HepG2 (cell line): ENCODE measurements around the gene VMO1. TPM values are rescaled to one million over a fixed set of nuclear protein-coding genes. Genes with fewer than 3 reads are reported as not detected.

Experiments
- ARHGAP35 ChIP-seq: sonication (generic); formaldehyde crosslinking; IDR thresholded peaks from 2 replicates; pipeline ENCODE4 v1.9.0; 2022; ENCODE audit warnings: mild to moderate bottlenecking, inconsistent platforms, moderate library complexity, missing genetic modification reagents, borderline replicate concordance
- ARNTL ChIP-seq: sonication (generic); formaldehyde crosslinking; IDR thresholded peaks from 2 replicates; pipeline ENCODE4 v1.4.0; 2020; ENCODE audit warnings: mild to moderate bottlenecking, missing genetic modification reagents
- CBX1 ChIP-seq: IDR thresholded peaks from one replicate; pipeline ENCODE4 v1.6.1; 2016; ENCODE audit warnings: antibody characterized with exemption, low read depth
- EEA1 ChIP-seq: sonication (generic); formaldehyde crosslinking; IDR thresholded peaks from 2 replicates; pipeline ENCODE4 v1.5.1; 2020; ENCODE audit warnings: mild to moderate bottlenecking, missing genetic modification reagents, borderline replicate concordance
- HOXA5 ChIP-seq: sonication (generic); formaldehyde crosslinking; IDR thresholded peaks from 2 replicates; pipeline ENCODE4 v1.4.0; 2020; ENCODE audit warnings: missing genetic modification reagents
- MED1 ChIP-seq: sonication (generic); formaldehyde crosslinking; IDR thresholded peaks from 2 replicates; pipeline ENCODE4 v1.4.0; 2020; ENCODE audit warnings: missing genetic modification reagents
- MXI1 ChIP-seq: IDR thresholded peaks from 3 replicates; pipeline ENCODE4 v1.6.1; 2012; ENCODE audit warnings: low read depth, low read length, inconsistent platforms, borderline replicate concordance
- POLR2G ChIP-seq: fragments of 200-400 bp; formaldehyde crosslinking; IDR thresholded peaks from 2 replicates; pipeline ENCODE4 v1.6.1; 2018; ENCODE audit warnings: mild to moderate bottlenecking, low read depth, low read length, moderate library complexity
- RNF219 ChIP-seq: sonication (generic); formaldehyde crosslinking; IDR thresholded peaks from 2 replicates; pipeline ENCODE4 v1.5.0; 2020; ENCODE audit warnings: mild to moderate bottlenecking, missing genetic modification reagents
- SIX1 ChIP-seq: sonication (generic); formaldehyde crosslinking; IDR thresholded peaks from 2 replicates; pipeline ENCODE4 v1.4.0; 2020; ENCODE audit warnings: missing genetic modification reagents, borderline replicate concordance
- STAT5B ChIP-seq: sonication (generic); formaldehyde crosslinking; IDR thresholded peaks from 2 replicates; pipeline ENCODE4 v1.4.0; 2020; ENCODE audit warnings: missing genetic modification reagents
- ZBTB14 ChIP-seq: sonication (generic); formaldehyde crosslinking; IDR thresholded peaks from 2 replicates; pipeline ENCODE4 v1.4.0; 2020; ENCODE audit warnings: missing genetic modification reagents
- ZEB1 ChIP-seq: IDR thresholded peaks from 2 replicates; pipeline ENCODE4 v1.6.1; 2012; ENCODE audit warnings: mild to moderate bottlenecking, low read depth, inconsistent platforms; ENCODE audit not compliant: insufficient replicate concordance
- ZFP90 ChIP-seq: sonication (generic); formaldehyde crosslinking; IDR thresholded peaks from 2 replicates; pipeline ENCODE4 v1.8.0; 2022; ENCODE audit warnings: missing genetic modification reagents, mild to moderate bottlenecking, inconsistent platforms, borderline replicate concordance
- ZNF362 ChIP-seq: sonication (generic); formaldehyde crosslinking; IDR thresholded peaks from 2 replicates; pipeline ENCODE4 v1.4.0; 2020; ENCODE audit warnings: missing genetic modification reagents, mild to moderate bottlenecking, borderline replicate concordance
- ZNF563 ChIP-seq: sonication (generic); formaldehyde crosslinking; IDR thresholded peaks from 2 replicates; pipeline ENCODE4 v1.8.0; 2022; ENCODE audit warnings: mild to moderate bottlenecking, moderate library complexity, missing genetic modification reagents
- ZNF572 ChIP-seq: sonication (generic); formaldehyde crosslinking; IDR thresholded peaks from 2 replicates; pipeline ENCODE4 v1.5.1; 2020; ENCODE audit warnings: mild to moderate bottlenecking, missing genetic modification reagents
- ZNF598 ChIP-seq: sonication (generic); formaldehyde crosslinking; IDR thresholded peaks from 2 replicates; pipeline ENCODE4 v1.5.1; 2020; ENCODE audit warnings: mild to moderate bottlenecking, missing genetic modification reagents, borderline replicate concordance
- ZNF605 ChIP-seq: sonication (generic); formaldehyde crosslinking; IDR thresholded peaks from 2 replicates; pipeline ENCODE4 v1.8.0; 2022; ENCODE audit warnings: mild to moderate bottlenecking, missing genetic modification reagents
- ZNF687 ChIP-seq: sonication (generic); formaldehyde crosslinking; IDR thresholded peaks from 2 replicates; pipeline ENCODE4 v1.5.1; 2020; ENCODE audit warnings: mild to moderate bottlenecking, missing genetic modification reagents, moderate library complexity
- ZSCAN21 ChIP-seq: sonication (generic); formaldehyde crosslinking; IDR thresholded peaks from 2 replicates; pipeline ENCODE4 v1.8.0; 2022; ENCODE audit warnings: mild to moderate bottlenecking, missing genetic modification reagents, moderate library complexity, borderline replicate concordance
- polyA plus RNA-seq, 8 experiments: library from polyadenylated mRNA; depleted of rRNA in 3 of 8; stranded (reverse) in 7 of 8; unstranded in 1 of 8; fragments of >200 nt; fragmentation: Illumina TruSeq in 4 of 8; extraction: Trizol in 4 of 8; gene quantifications; 2 replicates each; pipeline versions ENCODE4 v1.2.1 to v1.2.3, GENCODE V29; 2011 to 2016; ENCODE audit warnings: low read depth in 4 of 8, missing spikeins in 1 of 8, mixed read lengths in 1 of 8; ENCODE audit not compliant: insufficient read depth in 1 of 8
- total RNA-seq, 5 experiments: library from RNA; depleted of rRNA; stranded (reverse); fragments of >200 nt; fragmentation: Illumina TruSeq; extraction: Trizol; gene quantifications; 2 replicates each; pipeline ENCODE4 v1.2.3, GENCODE V29; 2016; ENCODE audit warnings: low read depth in 1 of 5

The VMO1 gene
- total and polyA plus RNA-seq, 2 of the 13 experiments (the other 11 are each of a cell fraction or from before 2014, with no cell fraction given), result not detected

- TF ChIP-seq ZBTB14 (CRISPR knock-in tag), result peak; percentile 43; the same call in 1 of the 2 replicates
- TF ChIP-seq ZNF598 (CRISPR knock-in tag), result no peak
- TF ChIP-seq ZNF605 (CRISPR knock-in tag), result no peak
- peak; percentile 73; the same call in 1 of the 2 replicates for TF ChIP-seq EEA1 (CRISPR knock-in tag)
- peak; percentile 75 for TF ChIP-seq MED1 (CRISPR knock-in tag)
- TF ChIP-seq ZSCAN21 (CRISPR knock-in tag), result peak; percentile 90
- peak; percentile 39 for TF ChIP-seq POLR2G
- peak; percentile 59; the same call in 1 of the 3 replicates for TF ChIP-seq MXI1
- no peak for TF ChIP-seq STAT5B (CRISPR knock-in tag)
- TF ChIP-seq ZNF572 (CRISPR knock-in tag), result no peak
- no peak for TF ChIP-seq HOXA5 (CRISPR knock-in tag)
- TF ChIP-seq CBX1, result no peak
- TF ChIP-seq RNF219, result no peak
- TF ChIP-seq ZNF563 (CRISPR knock-in tag), result peak; percentile 85
- peak; percentile 90 for TF ChIP-seq ZNF687 (CRISPR knock-in tag)
- TF ChIP-seq ZNF362 (CRISPR knock-in tag), result peak; percentile 31; the same call in 1 of the 2 replicates
- TF ChIP-seq ARNTL (CRISPR knock-in tag), result no peak
- no peak for TF ChIP-seq ARHGAP35
- peak; percentile 16 for TF ChIP-seq ZEB1
- TF ChIP-seq SIX1, result no peak
- TF ChIP-seq ZFP90 (CRISPR knock-in tag), result peak; percentile 24; the same call in 1 of the 2 replicates
Measured at GRCh38 chr17:4789951-4790704, 4.0 kb upstream of the VMO1 start (continued).
